GM23338 (cell line): ENCODE measurements around the gene SMIM5. TPM values are rescaled to one million over a fixed set of nuclear protein-coding genes. Genes with fewer than 3 reads are reported as not detected.

Experiments
- polyA plus RNA-seq: library from polyadenylated mRNA; unstranded; fragments of >200 nt; fragmentation: Nextera tagmentation; extraction: Ambion mirVana; gene quantifications from 2 replicates; pipeline ENCODE4 v1.2.1, GENCODE V29; 2016
- total RNA-seq: library from RNA; depleted of rRNA; stranded (reverse); fragments of >200 nt; shearing (Covaris generic); gene quantifications from 2 replicates; pipeline ENCODE4 v1.2.3, GENCODE V29; 2014; rRNA removed

The SMIM5 gene
- total and polyA plus RNA-seq, 2 experiments from 2014 or later: 0.16 TPM; not detected in 1

Other genes with a start within 250 kb of the SMIM5 start
- 112 and 121 TPM in 2 replicates for gene GRB2, start 227.8 kb upstream of the SMIM5 start, total RNA-seq
- 89.0 and 99.9 TPM in 2 replicates for gene GRB2, start 227.8 kb upstream of the SMIM5 start, polyA plus RNA-seq
- gene TMEM94, start 176.8 kb upstream of the SMIM5 start, total RNA-seq: 36.6 and 66.0 TPM in 2 replicates
- gene TMEM94, start 176.8 kb upstream of the SMIM5 start, polyA plus RNA-seq: 21.9 and 24.0 TPM in 2 replicates
- 17.7 and 21.5 TPM in 2 replicates for gene CASKIN2, start 117.9 kb upstream of the SMIM5 start, total RNA-seq
- 4.7 and 4.9 TPM in 2 replicates for gene CASKIN2, start 117.9 kb upstream of the SMIM5 start, polyA plus RNA-seq
- 61.9 and 62.5 TPM in 2 replicates for gene TSEN54, start 116.9 kb upstream of the SMIM5 start, total RNA-seq
- 45.9 and 48.2 TPM in 2 replicates for gene TSEN54, start 116.9 kb upstream of the SMIM5 start, polyA plus RNA-seq
- 63.9 and 78.5 TPM in 2 replicates for gene LLGL2, start 107.7 kb upstream of the SMIM5 start, total RNA-seq
- gene LLGL2, start 107.7 kb upstream of the SMIM5 start, polyA plus RNA-seq: 62.5 and 71.9 TPM in 2 replicates
- 7.2 and 12.4 TPM in 2 replicates for gene MYO15B, start 45.6 kb upstream of the SMIM5 start, total RNA-seq
- gene MYO15B, start 45.6 kb upstream of the SMIM5 start, polyA plus RNA-seq: 3.8 and 6.6 TPM in 2 replicates
- gene RECQL5, start 33.7 kb downstream of the SMIM5 start, total RNA-seq: 23.3 and 24.5 TPM in 2 replicates
- 19.9 and 20.0 TPM in 2 replicates for gene RECQL5, start 33.7 kb downstream of the SMIM5 start, polyA plus RNA-seq
- 44.9 and 60.9 TPM in 2 replicates for gene SAP30BP, start 33.9 kb downstream of the SMIM5 start, total RNA-seq
- 95.0 and 97.9 TPM in 2 replicates for gene SAP30BP, start 33.9 kb downstream of the SMIM5 start, polyA plus RNA-seq
- 9.7 and 10.3 TPM in 2 replicates for gene ITGB4, start 88.0 kb downstream of the SMIM5 start, total RNA-seq
- gene ITGB4, start 88.0 kb downstream of the SMIM5 start, polyA plus RNA-seq: 4.2 and 6.1 TPM in 2 replicates
- 30.5 TPM in 2 replicates for gene GALK1, start 131.8 kb downstream of the SMIM5 start, total RNA-seq
- 31.7 and 34.7 TPM in 2 replicates for gene GALK1, start 131.8 kb downstream of the SMIM5 start, polyA plus RNA-seq
- 65.2 and 67.0 TPM in 2 replicates for gene UNK, start 151.4 kb downstream of the SMIM5 start, total RNA-seq
- gene UNK, start 151.4 kb downstream of the SMIM5 start, polyA plus RNA-seq: 16.6 and 21.8 TPM in 2 replicates
- 3.8 and 5.9 TPM in 2 replicates for gene UNC13D, start 211.0 kb downstream of the SMIM5 start, total RNA-seq
- gene UNC13D, start 211.0 kb downstream of the SMIM5 start, polyA plus RNA-seq: 10.5 and 10.8 TPM in 2 replicates
- 34.9 and 36.2 TPM in 2 replicates for gene WBP2, start 221.9 kb downstream of the SMIM5 start, total RNA-seq
- gene WBP2, start 221.9 kb downstream of the SMIM5 start, polyA plus RNA-seq: 59.5 and 63.5 TPM in 2 replicates
- gene TRIM47, start 245.1 kb downstream of the SMIM5 start, total RNA-seq: 9.9 and 12.5 TPM in 2 replicates
- 7.2 TPM in 2 replicates for gene TRIM47, start 245.1 kb downstream of the SMIM5 start, polyA plus RNA-seq